ENCODE data around the gene RNPEPL1. TPM values are rescaled to one million over a fixed set of nuclear protein-coding genes. Genes with fewer than 3 reads are reported as not detected.

The RNPEPL1 gene
- total RNA-seq, 1 experiment from 2014 or later = 88.2 TPM

DNA sequence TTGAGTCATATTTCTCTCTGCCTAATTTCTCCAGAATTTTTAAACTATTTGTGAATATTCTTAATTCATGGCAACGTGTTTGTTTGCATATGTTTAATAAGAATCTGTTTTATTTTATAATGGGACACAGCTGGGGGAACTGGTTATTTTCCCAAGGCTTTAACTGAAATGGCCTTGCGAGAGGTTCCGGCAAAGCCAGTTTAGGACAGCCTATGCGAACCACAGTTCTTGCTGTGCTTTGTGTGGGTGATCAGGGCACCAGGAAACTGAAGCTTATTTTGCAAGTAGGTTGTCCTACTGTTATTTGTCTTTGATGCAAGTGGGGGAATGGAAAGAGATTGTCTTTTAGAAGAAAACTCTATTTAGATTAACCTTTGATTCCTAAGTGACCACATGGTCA is 17.0 kb upstream of the RNPEPL1 start:
- H3K4me1 ChIP-seq (ENCODE audit: control insufficient read depth, insufficient read depth, low read length) = no peaks in the 10 kb centered on the region
- TF ChIP-seq TCF7L2 (IDR thresholded peaks at IDR 0.05; ENCODE audit: low read depth, low read length) (no peak), SIN3A (IDR thresholded peaks at IDR 0.05; ENCODE audit: borderline replicate concordance, insufficient read depth, low read depth, low read length) (no peak), POLR2AphosphoS5 (IDR thresholded peaks at IDR 0.05; ENCODE audit: low read depth, low read length) (no peak)
- TF ChIP-seq, protein P1, sequence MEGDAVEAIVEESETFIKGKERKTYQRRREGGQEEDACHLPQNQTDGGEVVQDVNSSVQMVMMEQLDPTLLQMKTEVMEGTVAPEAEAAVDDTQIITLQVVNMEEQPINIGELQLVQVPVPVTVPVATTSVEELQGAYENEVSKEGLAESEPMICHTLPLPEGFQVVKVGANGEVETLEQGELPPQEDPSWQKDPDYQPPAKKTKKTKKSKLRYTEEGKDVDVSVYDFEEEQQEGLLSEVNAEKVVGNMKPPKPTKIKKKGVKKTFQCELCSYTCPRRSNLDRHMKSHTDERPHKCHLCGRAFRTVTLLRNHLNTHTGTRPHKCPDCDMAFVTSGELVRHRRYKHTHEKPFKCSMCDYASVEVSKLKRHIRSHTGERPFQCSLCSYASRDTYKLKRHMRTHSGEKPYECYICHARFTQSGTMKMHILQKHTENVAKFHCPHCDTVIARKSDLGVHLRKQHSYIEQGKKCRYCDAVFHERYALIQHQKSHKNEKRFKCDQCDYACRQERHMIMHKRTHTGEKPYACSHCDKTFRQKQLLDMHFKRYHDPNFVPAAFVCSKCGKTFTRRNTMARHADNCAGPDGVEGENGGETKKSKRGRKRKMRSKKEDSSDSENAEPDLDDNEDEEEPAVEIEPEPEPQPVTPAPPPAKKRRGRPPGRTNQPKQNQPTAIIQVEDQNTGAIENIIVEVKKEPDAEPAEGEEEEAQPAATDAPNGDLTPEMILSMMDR (IDR thresholded peaks at IDR 0.05) = no peak
- TF ChIP-seq, protein P2, sequence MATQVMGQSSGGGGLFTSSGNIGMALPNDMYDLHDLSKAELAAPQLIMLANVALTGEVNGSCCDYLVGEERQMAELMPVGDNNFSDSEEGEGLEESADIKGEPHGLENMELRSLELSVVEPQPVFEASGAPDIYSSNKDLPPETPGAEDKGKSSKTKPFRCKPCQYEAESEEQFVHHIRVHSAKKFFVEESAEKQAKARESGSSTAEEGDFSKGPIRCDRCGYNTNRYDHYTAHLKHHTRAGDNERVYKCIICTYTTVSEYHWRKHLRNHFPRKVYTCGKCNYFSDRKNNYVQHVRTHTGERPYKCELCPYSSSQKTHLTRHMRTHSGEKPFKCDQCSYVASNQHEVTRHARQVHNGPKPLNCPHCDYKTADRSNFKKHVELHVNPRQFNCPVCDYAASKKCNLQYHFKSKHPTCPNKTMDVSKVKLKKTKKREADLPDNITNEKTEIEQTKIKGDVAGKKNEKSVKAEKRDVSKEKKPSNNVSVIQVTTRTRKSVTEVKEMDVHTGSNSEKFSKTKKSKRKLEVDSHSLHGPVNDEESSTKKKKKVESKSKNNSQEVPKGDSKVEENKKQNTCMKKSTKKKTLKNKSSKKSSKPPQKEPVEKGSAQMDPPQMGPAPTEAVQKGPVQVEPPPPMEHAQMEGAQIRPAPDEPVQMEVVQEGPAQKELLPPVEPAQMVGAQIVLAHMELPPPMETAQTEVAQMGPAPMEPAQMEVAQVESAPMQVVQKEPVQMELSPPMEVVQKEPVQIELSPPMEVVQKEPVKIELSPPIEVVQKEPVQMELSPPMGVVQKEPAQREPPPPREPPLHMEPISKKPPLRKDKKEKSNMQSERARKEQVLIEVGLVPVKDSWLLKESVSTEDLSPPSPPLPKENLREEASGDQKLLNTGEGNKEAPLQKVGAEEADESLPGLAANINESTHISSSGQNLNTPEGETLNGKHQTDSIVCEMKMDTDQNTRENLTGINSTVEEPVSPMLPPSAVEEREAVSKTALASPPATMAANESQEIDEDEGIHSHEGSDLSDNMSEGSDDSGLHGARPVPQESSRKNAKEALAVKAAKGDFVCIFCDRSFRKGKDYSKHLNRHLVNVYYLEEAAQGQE (IDR thresholded peaks at IDR 0.05; ENCODE audit: insufficient read depth in 1 of 2, low read depth in 2 of 2, low read length in 1 of 2) = no peak
- intact Hi-C loops (cut with micrococcal nuclease; ENCODE audit: unreplicated experiment) (no loop called here), in situ Hi-C loops (cut with HindIII; ENCODE audit: low pct_unique_long_range_greater_than_20kb, low sequenced_read_pairs) (no loop called here)
- no peaks in the 10 kb centered on the region for H3K9me3 ChIP-seq (ENCODE audit: control insufficient read depth, insufficient read depth, low read depth, low read length)
- ATAC-seq (no peak), DNase-seq (ENCODE audit: low read depth, low spot score) (no peak)
- no peak overlapping the region for H3K27ac ChIP-seq (ENCODE audit: low read length)
- ChIA-PET POLR2A (no interaction called here), CTCF (no interaction called here)
- H3K27me3 ChIP-seq (ENCODE audit: control insufficient read depth, insufficient read depth, low read length) = no peaks in the 10 kb centered on the region
- BruUV-seq (replicated peaks) = no TSS peak
- H3K4me3 ChIP-seq (ENCODE audit: low read depth in 2 of 2, low read length in 2 of 2) = no peak overlapping the region
- H3K36me3 ChIP-seq (ENCODE audit: control insufficient read depth, insufficient read depth, low read length) = no peaks in the 10 kb centered on the region

DNA sequence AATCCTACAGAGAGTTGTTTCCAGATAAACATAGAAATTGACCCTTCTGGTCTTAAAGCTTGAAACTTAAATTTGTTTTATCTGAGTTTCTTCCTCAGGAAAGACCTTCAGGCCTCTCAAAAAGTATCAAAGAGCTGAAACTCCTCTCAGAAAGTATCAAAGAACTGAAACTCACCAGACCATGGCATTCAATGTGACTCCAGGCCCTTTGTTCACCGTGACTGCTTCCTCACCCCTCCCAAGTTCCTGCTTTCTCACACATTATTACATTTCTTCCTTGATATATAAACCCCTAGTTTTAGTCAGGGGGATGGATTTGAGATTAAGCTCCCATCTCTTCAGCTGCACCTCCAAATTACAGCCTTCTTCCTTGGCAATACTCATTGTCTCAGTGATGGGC is 16.5 kb upstream of the RNPEPL1 start:
- ATAC-seq = no peak
- in situ Hi-C loops (cut with HindIII; ENCODE audit: low pct_unique_long_range_greater_than_20kb, low sequenced_read_pairs) (no loop called here), intact Hi-C loops (cut with micrococcal nuclease; ENCODE audit: unreplicated experiment) (no loop called here)
- POLR2A ChIA-PET = no interaction called here
- no peak overlapping the region for H3K4me3 ChIP-seq (ENCODE audit: low read depth in 2 of 2, low read length in 2 of 2)
- H3K36me3 ChIP-seq (ENCODE audit: control insufficient read depth, insufficient read depth, low read length) = no peaks in the 10 kb centered on the region
- no peak overlapping the region for H3K27ac ChIP-seq (ENCODE audit: low read length)
- H3K9me3 ChIP-seq (ENCODE audit: control insufficient read depth, insufficient read depth, low read depth, low read length) = no peaks in the 10 kb centered on the region
- no peaks in the 10 kb centered on the region for H3K27me3 ChIP-seq (ENCODE audit: control insufficient read depth, insufficient read depth, low read length)
- CTCF ChIA-PET = no interaction called here
- DNase-seq (ENCODE audit: low read depth, low spot score) = no peak
- H3K4me1 ChIP-seq (ENCODE audit: control insufficient read depth, insufficient read depth, low read length) = peaks cover under 1% of the 10 kb centered on the region; the same call in 1 of the 2 replicates
- no TSS peak for BruUV-seq (replicated peaks)
- TF ChIP-seq, protein P1 (IDR thresholded peaks at IDR 0.05) = no peak
- no peak for TF ChIP-seq POLR2AphosphoS5 (IDR thresholded peaks at IDR 0.05; ENCODE audit: low read depth, low read length)
- TF ChIP-seq SIN3A (IDR thresholded peaks at IDR 0.05; ENCODE audit: borderline replicate concordance, insufficient read depth, low read depth, low read length) = no peak
- TF ChIP-seq, protein P2 (IDR thresholded peaks at IDR 0.05; ENCODE audit: insufficient read depth in 1 of 2, low read depth in 2 of 2, low read length in 1 of 2) = no peak
- no peak for TF ChIP-seq TCF7L2 (IDR thresholded peaks at IDR 0.05; ENCODE audit: low read depth, low read length)
